GM12865 (cell line): ENCODE results near the gene ATP5PO.

Source experiments
- DNase-seq: peaks from one replicate; pipeline ENCODE4 v3.0.0; 2010; ENCODE audit warnings: low read depth
- H3K4me3 ChIP-seq: 2 replicates; pipeline ENCODE4 v1.5.1; 2011; ENCODE audit warnings: mild to moderate bottlenecking, low read depth, low read length, control low read depth
- CTCF ChIP-seq: IDR thresholded peaks from 2 replicates; pipeline ENCODE4 v1.5.1; 2011; ENCODE audit warnings: low read length, control low read depth, low read depth, inconsistent platforms; ENCODE audit not compliant: insufficient read depth; ENCODE audit errors: missing control alignments

Gene ATP5PO

GRCh38 chr21:33915368-33916199, at the start of gene ATP5PO:
Gene ATP5PO, minus strand, starts transcription at chr21:33915804. Its CDS starts 41 bp downstream, at chr21:33915763.
- peak; percentile 99 for DNase-seq
- TF ChIP-seq CTCF: no peak
- H3K4me3 ChIP-seq: peak within 1 kb of the TSS; percentile 75

- TF ChIP-seq CTCF: no peak
- no peak for DNase-seq
- H3K4me3 ChIP-seq: no peak overlapping the region
These were observed 49.2 kb upstream of the ATP5PO start for GRCh38 chr21:33964706-33965325.

GRCh38 chr21:33963848-33964555, 48.4 kb upstream of the ATP5PO start:
- H3K4me3 ChIP-seq: no peak overlapping the region
- no peak for DNase-seq
- no peak for TF ChIP-seq CTCF

- TF ChIP-seq CTCF: no peak
- DNase-seq: no peak
- no peak overlapping the region for H3K4me3 ChIP-seq
These were observed 46.7 kb upstream of the ATP5PO start for GRCh38 chr21:33962290-33962689.

- no peak for TF ChIP-seq CTCF
- no peak for DNase-seq
These were observed 45.5 kb upstream of the ATP5PO start for GRCh38 chr21:33961061-33961460.

GRCh38 chr21:33959680-33960079, 44.1 kb upstream of the ATP5PO start:
- no peak for DNase-seq
- no peak overlapping the region for H3K4me3 ChIP-seq
- TF ChIP-seq CTCF: no peak

More at GRCh38 chr21:33961061-33961460, 45.5 kb upstream of the ATP5PO start:
- no peak overlapping the region for H3K4me3 ChIP-seq
